GM23248 (cell line): Measurements from ENCODE around the gene MPC1L. TPM values are rescaled to one million over a fixed set of nuclear protein-coding genes. Genes with fewer than 3 reads are reported as not detected.

Experiments
- DNase-seq: peaks from one replicate; pipeline ENCODE4 v3.0.0-alpha.2; 2015
- H2AFZ ChIP-seq: fragments of 200-600 bp; sonication (generic); 2 replicates; pipeline ENCODE4 v1.6.1; 2016; ENCODE audit warnings: antibody characterized with exemption
- H3F3A ChIP-seq: fragments of 200-600 bp; sonication (generic); 2 replicates; pipeline ENCODE4 v1.6.1; 2016; ENCODE audit warnings: mild to moderate bottlenecking, antibody characterized with exemption, mixed run types; ENCODE audit not compliant: insufficient read depth
- H3K27ac ChIP-seq: fragments of 200-600 bp; sonication (generic); 2 replicates; pipeline ENCODE4 v1.5.1; 2016; ENCODE audit warnings: mild to moderate bottlenecking
- H3K27me3 ChIP-seq: fragments of 200-600 bp; sonication (generic); replicated peaks from 2 replicates; pipeline ENCODE4 v1.6.1; 2016; ENCODE audit warnings: mild to moderate bottlenecking; ENCODE audit not compliant: insufficient read depth
- H3K36me3 ChIP-seq: fragments of 200-600 bp; sonication (generic); 2 replicates; pipeline ENCODE4 v1.6.1; 2016; ENCODE audit warnings: low read depth, mild to moderate bottlenecking
- H3K4me1 ChIP-seq: fragments of 200-600 bp; sonication (generic); 2 replicates; pipeline ENCODE4 v1.6.1; 2016; ENCODE audit warnings: mild to moderate bottlenecking; ENCODE audit not compliant: insufficient read depth
- H3K4me2 ChIP-seq: fragments of 200-600 bp; sonication (generic); one replicate; pipeline ENCODE4 v1.6.1; 2016; ENCODE audit warnings: mild to moderate bottlenecking; ENCODE audit not compliant: unreplicated experiment
- H3K4me3 ChIP-seq: fragments of 200-600 bp; sonication (generic); 2 replicates; pipeline ENCODE4 v1.5.1; 2016; ENCODE audit warnings: mild to moderate bottlenecking
- H3K79me2 ChIP-seq: fragments of 200-600 bp; sonication (generic); 2 replicates; pipeline ENCODE4 v1.6.1; 2016; ENCODE audit warnings: mild to moderate bottlenecking; ENCODE audit not compliant: insufficient read depth
- H3K9ac ChIP-seq: fragments of 200-600 bp; sonication (generic); 2 replicates; pipeline ENCODE4 v1.6.1; 2016; ENCODE audit warnings: mild to moderate bottlenecking
- H3K9me2 ChIP-seq: fragments of 200-600 bp; sonication (generic); 2 replicates; pipeline ENCODE4 v1.6.1; 2016; ENCODE audit warnings: mixed run types, mild to moderate bottlenecking, moderate library complexity; ENCODE audit not compliant: insufficient read depth
- H3K9me3 ChIP-seq: fragments of 200-600 bp; sonication (generic); one replicate; pipeline ENCODE4 v1.6.1; 2017; ENCODE audit warnings: low read depth
- H4K20me1 ChIP-seq: fragments of 200-600 bp; sonication (generic); 2 replicates; pipeline ENCODE4 v1.6.0; 2016; ENCODE audit not compliant: insufficient read depth
- EZH2 ChIP-seq: fragments of 200-600 bp; sonication (generic); IDR thresholded peaks from 2 replicates; pipeline ENCODE4 v1.6.1; 2018; ENCODE audit warnings: antibody characterized with exemption, mild to moderate bottlenecking; ENCODE audit not compliant: insufficient read depth, poor library complexity, severe bottlenecking
- EZH2phosphoT487 ChIP-seq: fragments of 200-600 bp; sonication (generic); IDR thresholded peaks from 2 replicates; pipeline ENCODE4 v1.6.1; 2018; ENCODE audit warnings: antibody characterized with exemption, moderate library complexity, mild to moderate bottlenecking, low read depth; ENCODE audit not compliant: insufficient read depth
- WGBS, 2 experiments: methylation state at CpG; one replicate each; pipeline ENCODE4 v1.1.6; 2015 to 2017; ENCODE audit warnings: low lambda C conversion rate in 2 of 2, low coverage in 1 of 2; ENCODE audit errors: missing lambda C conversion rate in 2 of 2; 5-methylcytosine and 5-hydroxymethylcytosine counted together
- in situ Hi-C: fragments of 300-500 bp; cut with MboI; formaldehyde crosslinking; loops from 2 replicates; pipeline ENCODE4 v1.15.0; 2020
- polyA plus RNA-seq: library from polyadenylated mRNA; unstranded; fragments of >200 nt; fragmentation: Nextera tagmentation; extraction: Ambion mirVana; gene quantifications from 2 replicates; pipeline ENCODE4 v1.2.1, GENCODE V29; 2016
- total RNA-seq: library from RNA; depleted of rRNA; stranded (reverse); fragments of >200 nt; shearing (Covaris generic); gene quantifications from 2 replicates; pipeline ENCODE4 v1.2.3, GENCODE V29; 2014; rRNA removed

MPC1L gene
- total and polyA plus RNA-seq, 2 experiments from 2014 or later, result not detected

DNA sequence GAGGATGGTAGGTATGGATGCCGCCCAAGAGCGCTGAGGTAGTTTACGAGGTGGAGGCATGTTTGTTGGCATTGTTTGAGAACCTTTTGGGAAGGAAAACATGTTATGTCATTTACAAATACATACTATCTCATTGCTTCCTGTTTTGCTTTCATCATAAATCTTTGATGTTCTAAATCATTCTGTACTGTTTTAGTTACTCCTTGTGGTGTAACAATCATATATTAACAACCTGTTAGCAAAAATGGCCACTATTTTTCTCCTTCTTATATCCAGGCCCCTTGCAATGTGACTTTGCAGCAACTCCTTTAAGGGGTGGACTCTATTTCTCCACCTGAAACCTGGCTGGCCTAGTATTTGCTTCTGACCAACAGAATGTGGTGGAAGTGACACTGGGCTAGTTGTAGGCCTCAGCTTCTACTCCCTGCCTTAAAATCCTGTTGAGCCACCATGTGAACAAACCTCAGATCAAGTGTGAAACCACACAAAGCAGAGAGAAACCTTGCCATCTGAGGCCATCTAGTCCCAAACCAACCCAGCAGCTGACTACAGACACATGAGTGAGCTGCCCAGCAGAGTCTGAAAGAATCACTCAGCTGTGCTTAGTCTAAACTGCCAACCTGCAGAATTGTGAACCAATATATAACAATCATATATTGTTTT lies 40.0 kb downstream of the MPC1L start:
- Histone ChIP-seq H3K9me2 (no peaks in the 10 kb centered on the region), H3K4me1 (peaks cover 6% of the 10 kb centered on the region; the same call in 1 of the 2 replicates), H3K79me2 (no peaks in the 10 kb centered on the region), H3K4me3 (no peak overlapping the region), H4K20me1 (no peaks in the 10 kb centered on the region), H3F3A (no peaks in the 10 kb centered on the region), H3K36me3 (no peaks in the 10 kb centered on the region), H3K9ac (no peak overlapping the region), H3K27me3 (no peaks in the 10 kb centered on the region), H3K4me2 (no peak overlapping the region), H3K9me3 (no peaks in the 10 kb centered on the region), H2AFZ (no peak overlapping the region), H3K27ac (no peak overlapping the region)
- TF ChIP-seq EZH2 (no peak), EZH2phosphoT487 (no peak)
- DNase-seq, result no peak
- in situ Hi-C loops, result no loop called here
- 79 to 88% methylated on average over 3 of the region's 3 CpGs for WGBS, 2 experiments

GRCh38 chrX:40663880-40664630 lies 40.8 kb downstream of the MPC1L start:
- Histone ChIP-seq H2AFZ (no peak overlapping the region), H3K4me1 (peaks cover 6% of the 10 kb centered on the region; the same call in 1 of the 2 replicates), H3K9ac (no peak overlapping the region), H4K20me1 (no peaks in the 10 kb centered on the region), H3F3A (no peaks in the 10 kb centered on the region), H3K9me2 (no peaks in the 10 kb centered on the region), H3K4me2 (no peak overlapping the region), H3K79me2 (no peaks in the 10 kb centered on the region), H3K9me3 (no peaks in the 10 kb centered on the region), H3K36me3 (no peaks in the 10 kb centered on the region), H3K27me3 (no peaks in the 10 kb centered on the region), H3K27ac (no peak overlapping the region), H3K4me3 (no peak overlapping the region)
- in situ Hi-C loops, result no loop called here
- peak; percentile 52 for DNase-seq
- whole genome bisulfite sequencing, 2 experiments, result 10 to 17% methylated on average over 5 to 6 of the region's 6 CpGs
- TF ChIP-seq EZH2 (no peak), EZH2phosphoT487 (no peak)

DNA sequence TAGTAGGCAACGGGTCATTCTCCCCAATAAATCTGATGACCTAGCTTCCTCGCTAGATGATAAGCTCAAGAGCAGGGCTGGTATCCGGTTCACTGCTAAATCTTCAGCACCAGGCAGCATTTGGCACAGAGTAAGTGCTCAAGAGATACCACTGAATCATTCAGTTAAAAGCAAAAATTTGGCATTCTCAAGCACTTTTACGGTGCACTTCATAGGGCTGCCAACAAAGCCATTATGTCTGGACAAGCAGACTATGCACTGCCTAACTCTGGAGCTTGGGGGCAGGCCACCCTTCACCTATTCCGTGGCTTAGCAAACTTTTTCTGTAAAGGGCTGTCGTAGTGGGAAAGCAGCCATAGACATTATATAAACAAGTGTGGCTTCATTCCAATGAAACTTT lies 47.9 kb downstream of the MPC1L start:
- Histone ChIP-seq H3K4me3 (no peak overlapping the region), H3K27ac (no peak overlapping the region), H3K9ac (no peak overlapping the region), H3K4me2 (no peak overlapping the region), H3K79me2 (no peaks in the 10 kb centered on the region), H3F3A (no peaks in the 10 kb centered on the region), H2AFZ (no peak overlapping the region), H4K20me1 (no peaks in the 10 kb centered on the region), H3K9me2 (no peaks in the 10 kb centered on the region), H3K36me3 (peaks cover 13% of the 10 kb centered on the region; the same call in 1 of the 2 replicates), H3K4me1 (no peaks in the 10 kb centered on the region), H3K27me3 (no peaks in the 10 kb centered on the region), H3K9me3 (no peaks in the 10 kb centered on the region)
- no peak for TF ChIP-seq EZH2
- TF ChIP-seq EZH2phosphoT487, result no peak
- 78 to 82% methylated on average over 6 of the region's 6 CpGs for WGBS, 2 experiments
- no peak for DNase-seq
- in situ Hi-C loops, result no loop called here

Other genes starting within 250 kb of the MPC1L start
- gene ATP6AP2, start 42.5 kb upstream of the MPC1L start, total RNA-seq, result 211 and 212 TPM in 2 replicates
- gene ATP6AP2, start 42.5 kb upstream of the MPC1L start, polyA plus RNA-seq, result 442 and 443 TPM in 2 replicates
- 7.7 and 12.9 TPM in 2 replicates for gene CXorf38, start 24.1 kb downstream of the MPC1L start, total RNA-seq
- 8.7 and 9.4 TPM in 2 replicates for gene CXorf38, start 24.1 kb downstream of the MPC1L start, polyA plus RNA-seq
- 10.0 and 34.7 TPM in 2 replicates for gene MED14, start 112.1 kb downstream of the MPC1L start, total RNA-seq
- 11.5 and 13.3 TPM in 2 replicates for gene MED14, start 112.1 kb downstream of the MPC1L start, polyA plus RNA-seq